CD8-positive, alpha-beta memory T cell (primary cell): ENCODE data around the gene PADI1. TPM values are rescaled to one million over a fixed set of nuclear protein-coding genes. Genes with fewer than 3 reads are reported as not detected.

Experiments used
- CTCF ChIA-PET: fragments of 350-600 bp; sonication (Branson Sonifier 250); formaldehyde crosslinking; loops from one replicate; lab custom pipeline; 2021; ENCODE audit warnings: antibody characterized with exemption; lab: Charles Lee
- POLR2A ChIA-PET: fragments of 350-600 bp; sonication (Branson Sonifier 250); formaldehyde crosslinking; loops from one replicate; lab custom pipeline; 2021; ENCODE audit warnings: antibody characterized with exemption; lab: Charles Lee
- DNase-seq, 5 donors: peaks; one replicate each; pipeline versions ENCODE4 v3.0.0 to v3.0.0-alpha.2; 2020 to 2022; ENCODE audit warnings: mixed read lengths in 1 of 5
- H3K27ac ChIP-seq: one replicate; pipeline ENCODE4 v1.7.0; 2013; ENCODE audit warnings: low read depth, mild to moderate bottlenecking, low read length, moderate library complexity
- H3K27me3 ChIP-seq: 2 replicates; pipeline ENCODE4 v1.7.0; 2013; ENCODE audit warnings: low read length, mild to moderate bottlenecking; ENCODE audit not compliant: insufficient read depth, poor library complexity, severe bottlenecking
- H3K36me3 ChIP-seq: 2 replicates; pipeline ENCODE4 v1.7.0; 2013; ENCODE audit warnings: mild to moderate bottlenecking, low read length, moderate library complexity; ENCODE audit not compliant: insufficient read depth
- H3K4me1 ChIP-seq: 2 replicates; pipeline ENCODE4 v1.7.0; 2013; ENCODE audit warnings: mild to moderate bottlenecking, low read length, moderate library complexity; ENCODE audit not compliant: insufficient read depth
- H3K4me3 ChIP-seq: 2 replicates; pipeline ENCODE4 v1.7.0; 2013; ENCODE audit warnings: mild to moderate bottlenecking, low read length
- H3K9me3 ChIP-seq: 2 replicates; pipeline ENCODE4 v1.7.0; 2013; ENCODE audit warnings: mild to moderate bottlenecking, low read length
- H3K27ac Mint-ChIP-seq, 8 donors: one replicate each; pipeline ENCODE4 v1.8.0; 2020 to 2021; ENCODE audit warnings: mixed read lengths in 8 of 8, mild to moderate bottlenecking in 6 of 8, inconsistent platforms in 3 of 8, moderate library complexity in 3 of 8
- H3K27me3 Mint-ChIP-seq, 2 donors: one replicate each; pipeline ENCODE4 v1.8.0; 2020 to 2021; ENCODE audit warnings: mixed read lengths in 2 of 2, mild to moderate bottlenecking in 1 of 2, moderate library complexity in 1 of 2
- H3K36me3 Mint-ChIP-seq, 3 donors: one replicate each; pipeline ENCODE4 v1.8.0; 2020 to 2021; ENCODE audit warnings: mixed read lengths in 3 of 3, inconsistent platforms in 1 of 3, mild to moderate bottlenecking in 1 of 3
- H3K4me1 Mint-ChIP-seq, 3 donors: one replicate each; pipeline ENCODE4 v1.8.0; 2020 to 2021; ENCODE audit warnings: mixed read lengths in 3 of 3, inconsistent platforms in 1 of 3, mild to moderate bottlenecking in 1 of 3
- H3K4me3 Mint-ChIP-seq, 7 donors: one replicate each; pipeline ENCODE4 v1.8.0; 2020 to 2021; ENCODE audit warnings: mixed read lengths in 7 of 7, mild to moderate bottlenecking in 6 of 7, moderate library complexity in 4 of 7, inconsistent platforms in 2 of 7
- H3K9me3 Mint-ChIP-seq, 5 donors: one replicate each; pipeline ENCODE4 v1.8.0; 2020 to 2022; ENCODE audit warnings: mixed read lengths in 5 of 5, mild to moderate bottlenecking in 3 of 5, moderate library complexity in 2 of 5, inconsistent platforms in 1 of 5
- polyA plus RNA-seq: library from polyadenylated mRNA; unstranded; fragments of 300-500 nt; fragmentation: Illumina TruSeq; gene quantifications from one replicate; pipeline ENCODE4 v1.2.3, GENCODE V29; 2021
- total RNA-seq, 2 experiments: library from RNA; stranded (reverse); gene quantifications; one replicate each; pipeline ENCODE4 v1.2.3, GENCODE V29; 2021

PADI1 gene
- total and polyA plus RNA-seq, 3 experiments from 2014 or later, result not detected

DNA sequence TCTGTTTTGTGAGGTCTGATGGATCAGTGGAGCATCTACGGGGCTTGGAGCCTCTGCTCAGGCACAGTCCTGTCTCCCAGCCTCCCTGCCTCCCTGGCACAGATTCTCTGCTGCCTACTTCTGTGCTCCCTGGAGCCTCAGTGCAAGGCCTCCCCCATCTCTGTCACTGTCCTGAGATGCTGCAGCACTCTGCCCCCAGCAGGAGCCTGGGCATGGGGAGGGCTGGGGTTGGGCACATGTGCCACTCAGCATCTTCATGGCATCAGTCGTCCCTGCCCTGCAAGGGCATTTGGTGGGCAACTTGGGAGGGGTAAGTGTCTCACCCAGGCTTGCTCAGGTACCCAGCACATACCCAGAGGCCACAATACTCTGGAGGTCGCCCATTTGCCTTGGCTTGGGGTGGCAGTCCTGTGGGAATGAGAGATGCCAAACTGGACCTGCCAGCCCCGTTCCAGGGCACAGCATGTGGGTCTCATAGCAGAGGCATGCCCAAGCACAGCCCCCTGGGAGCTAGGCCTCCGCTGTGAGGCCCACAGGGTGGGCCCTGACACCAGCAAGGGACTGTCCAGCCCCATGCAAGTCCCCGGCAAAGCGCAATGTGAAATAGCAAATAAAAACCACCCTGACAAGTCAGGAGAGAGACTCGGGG is 72.7 kb downstream of the PADI1 start:
- no peaks in the 10 kb centered on the region for H3K9me3 Mint-ChIP-seq
- no peak overlapping the region for H3K27ac Mint-ChIP-seq
- CTCF ChIA-PET, result no interaction called here

DNA sequence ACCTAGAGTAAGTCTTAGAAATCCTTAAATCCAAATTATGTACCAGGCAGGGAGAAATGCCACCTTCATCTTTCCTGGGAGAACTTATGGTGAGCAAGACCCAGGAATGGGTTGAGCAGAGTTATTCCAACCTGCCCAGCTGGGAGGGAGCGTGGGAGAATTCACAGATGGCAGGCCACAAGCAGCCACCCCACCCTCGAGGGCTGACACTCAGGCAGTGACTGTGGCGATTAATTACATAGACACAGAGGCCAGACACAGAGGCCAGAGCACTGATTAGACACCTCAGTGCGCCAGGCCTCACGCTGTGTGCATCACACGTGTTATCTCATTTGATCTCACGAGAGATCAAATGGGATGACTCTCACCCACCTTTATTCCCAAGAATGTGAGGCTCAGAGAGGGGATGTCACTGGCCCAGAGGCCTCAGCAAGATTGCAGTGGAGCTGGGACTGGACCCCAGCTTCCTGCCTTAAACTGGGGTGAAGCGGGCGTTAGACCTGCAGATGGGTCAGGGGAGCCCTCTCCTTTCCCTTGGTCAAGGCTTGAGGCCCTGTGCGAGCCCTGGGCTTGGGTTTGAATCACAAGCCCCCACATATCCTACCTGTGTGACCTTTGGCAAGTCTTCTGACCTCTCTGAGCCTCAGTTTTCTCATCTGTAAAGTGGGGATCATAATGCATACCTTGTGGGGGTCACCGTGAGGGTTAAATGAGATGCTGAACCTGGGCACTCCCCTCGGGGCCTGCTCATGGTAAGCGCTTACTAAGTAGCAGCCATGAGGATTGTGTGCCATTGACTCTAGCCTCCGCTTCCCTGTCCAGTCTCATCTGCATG is 74.3 kb downstream of the PADI1 start:
- H3K36me3 ChIP-seq, result no peaks in the 10 kb centered on the region
- H3K27me3 Mint-ChIP-seq, result peaks cover 21 to 36% of the 10 kb centered on the region in 2 donors
- peaks cover 5% of the 10 kb centered on the region for H3K27me3 ChIP-seq
- CTCF ChIA-PET, result no interaction called here
- H3K9me3 ChIP-seq, result no peaks in the 10 kb centered on the region
- H3K27ac ChIP-seq, result no peak overlapping the region
- no peaks in the 10 kb centered on the region for H3K9me3 Mint-ChIP-seq
- H3K4me3 Mint-ChIP-seq, result peak overlapping the region in 1 of 7 donors; percentile 11
- no peak for DNase-seq
- H3K4me1 Mint-ChIP-seq, result peaks cover 0 to 3% (median 0%) of the 10 kb centered on the region in 3 donors
- H3K4me1 ChIP-seq, result no peaks in the 10 kb centered on the region
- POLR2A ChIA-PET, result no interaction called here
- H3K27ac Mint-ChIP-seq, result no peak overlapping the region
- no peak overlapping the region for H3K4me3 ChIP-seq
- H3K36me3 Mint-ChIP-seq, result no peaks in the 10 kb centered on the region

More for the DNA sequence above, 72.7 kb downstream of the PADI1 start:
- no peak overlapping the region for H3K4me3 ChIP-seq
- no peaks in the 10 kb centered on the region for H3K9me3 ChIP-seq
- no peaks in the 10 kb centered on the region for H3K36me3 ChIP-seq
- no peaks in the 10 kb centered on the region for H3K4me1 ChIP-seq
- no peak for DNase-seq
- Mint-ChIP-seq H3K4me3 (no peak overlapping the region), H3K4me1 (peaks cover 0 to 3% (median 0%) of the 10 kb centered on the region in 3 donors), H3K36me3 (no peaks in the 10 kb centered on the region), H3K27me3 (peaks cover 21 to 35% of the 10 kb centered on the region in 2 donors)
- H3K27me3 ChIP-seq, result peaks cover 3% of the 10 kb centered on the region
- no peak overlapping the region for H3K27ac ChIP-seq
- POLR2A ChIA-PET, result no interaction called here

DNA sequence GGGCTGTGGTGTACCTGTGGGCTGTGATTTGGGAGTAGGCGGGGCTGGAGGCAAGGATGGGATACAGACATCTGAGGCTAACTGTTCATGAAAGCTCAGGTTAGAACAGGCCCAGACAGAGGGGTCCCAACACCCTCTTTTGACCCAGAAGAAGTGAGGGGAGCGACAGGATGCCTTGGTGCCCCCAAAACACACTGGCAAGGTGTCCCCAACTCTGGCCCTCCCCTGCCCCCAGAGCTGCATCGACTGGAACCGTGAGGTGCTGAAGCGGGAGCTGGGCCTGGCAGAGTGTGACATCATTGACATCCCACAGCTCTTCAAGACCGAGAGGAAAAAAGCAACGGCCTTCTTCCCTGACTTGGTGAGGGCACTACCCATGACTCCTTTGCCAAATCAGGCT is 75.5 kb downstream of the PADI1 start:
- H3K4me1 Mint-ChIP-seq, result peaks cover 0 to 3% (median 0%) of the 10 kb centered on the region in 3 donors
- H3K4me3 Mint-ChIP-seq, result no peak overlapping the region
- Histone ChIP-seq H3K27me3 (peaks cover 5% of the 10 kb centered on the region), H3K9me3 (no peaks in the 10 kb centered on the region), H3K4me1 (no peaks in the 10 kb centered on the region), H3K4me3 (no peak overlapping the region), H3K27ac (no peak overlapping the region), H3K36me3 (no peaks in the 10 kb centered on the region)
- H3K27ac Mint-ChIP-seq, result no peak overlapping the region
- POLR2A ChIA-PET, result no interaction called here
- H3K36me3 Mint-ChIP-seq, result no peaks in the 10 kb centered on the region
- no peak for DNase-seq
- CTCF ChIA-PET, result no interaction called here
- peaks cover 20 to 40% of the 10 kb centered on the region in 2 donors for H3K27me3 Mint-ChIP-seq
- no peaks in the 10 kb centered on the region for H3K9me3 Mint-ChIP-seq

DNA sequence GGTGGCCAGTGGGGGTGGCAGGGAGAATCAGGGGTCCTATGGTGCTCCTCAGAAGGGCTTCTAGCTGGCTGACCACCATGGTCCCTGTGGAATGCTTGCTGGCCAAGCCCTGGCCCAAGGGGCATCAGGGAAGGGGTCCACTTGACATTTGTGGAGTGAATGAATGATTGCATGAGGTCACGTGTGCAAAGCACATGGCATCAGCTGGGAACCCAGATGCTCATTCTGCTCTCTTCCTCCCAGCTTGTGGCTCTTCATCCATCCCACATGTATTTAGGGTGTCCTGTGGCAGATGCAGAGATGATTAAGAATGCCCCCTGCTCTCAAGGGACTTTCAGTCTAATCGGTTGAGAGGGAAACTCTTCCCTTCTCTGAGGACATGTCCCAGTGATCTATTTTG is 76.0 kb downstream of the PADI1 start:
- Histone ChIP-seq H3K27ac (no peak overlapping the region), H3K27me3 (peaks cover 5% of the 10 kb centered on the region), H3K4me1 (no peaks in the 10 kb centered on the region), H3K9me3 (no peaks in the 10 kb centered on the region), H3K36me3 (no peaks in the 10 kb centered on the region), H3K4me3 (no peak overlapping the region)
- POLR2A ChIA-PET, result no interaction called here
- CTCF ChIA-PET, result no interaction called here
- no peak overlapping the region for H3K4me3 Mint-ChIP-seq
- H3K36me3 Mint-ChIP-seq, result no peaks in the 10 kb centered on the region
- H3K4me1 Mint-ChIP-seq, result peaks cover 0 to 3% (median 0%) of the 10 kb centered on the region in 3 donors
- peaks cover 15 to 36% of the 10 kb centered on the region in 2 donors for H3K27me3 Mint-ChIP-seq
- no peak for DNase-seq
- H3K9me3 Mint-ChIP-seq, result no peaks in the 10 kb centered on the region
- H3K27ac Mint-ChIP-seq, result no peak overlapping the region

DNA sequence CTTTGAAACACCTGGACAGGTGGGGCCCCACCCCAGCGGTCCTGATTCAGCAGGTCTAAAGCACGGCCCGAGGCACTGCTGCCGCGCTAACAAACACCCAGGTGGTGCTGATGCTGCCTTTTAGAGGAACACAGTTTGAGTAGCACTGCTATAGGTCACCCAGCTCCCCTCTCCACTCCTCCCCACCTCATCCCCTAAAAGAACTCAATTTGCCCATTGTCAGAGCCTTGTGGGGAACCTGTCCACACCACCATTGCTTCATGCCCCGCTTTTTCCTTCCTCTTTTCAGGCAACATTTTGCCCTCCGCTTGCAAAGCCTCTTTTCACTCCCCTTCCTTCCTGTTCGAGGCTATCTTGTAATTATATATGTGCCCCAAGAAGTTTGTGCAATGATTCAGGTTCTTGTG is 76.8 kb downstream of the PADI1 start:
- Histone ChIP-seq H3K4me1 (no peaks in the 10 kb centered on the region), H3K4me3 (no peak overlapping the region), H3K27ac (no peak overlapping the region), H3K36me3 (no peaks in the 10 kb centered on the region), H3K27me3 (peaks cover 5% of the 10 kb centered on the region), H3K9me3 (no peaks in the 10 kb centered on the region)
- peaks cover 0 to 3% (median 0%) of the 10 kb centered on the region in 3 donors for H3K4me1 Mint-ChIP-seq
- DNase-seq, result no peak
- no peaks in the 10 kb centered on the region for H3K36me3 Mint-ChIP-seq
- ChIA-PET CTCF (no interaction called here), POLR2A (no interaction called here)
- no peak overlapping the region for H3K4me3 Mint-ChIP-seq
- H3K9me3 Mint-ChIP-seq, result no peaks in the 10 kb centered on the region
- peaks cover 14 to 36% of the 10 kb centered on the region in 2 donors for H3K27me3 Mint-ChIP-seq
- no peak overlapping the region for H3K27ac Mint-ChIP-seq

DNA sequence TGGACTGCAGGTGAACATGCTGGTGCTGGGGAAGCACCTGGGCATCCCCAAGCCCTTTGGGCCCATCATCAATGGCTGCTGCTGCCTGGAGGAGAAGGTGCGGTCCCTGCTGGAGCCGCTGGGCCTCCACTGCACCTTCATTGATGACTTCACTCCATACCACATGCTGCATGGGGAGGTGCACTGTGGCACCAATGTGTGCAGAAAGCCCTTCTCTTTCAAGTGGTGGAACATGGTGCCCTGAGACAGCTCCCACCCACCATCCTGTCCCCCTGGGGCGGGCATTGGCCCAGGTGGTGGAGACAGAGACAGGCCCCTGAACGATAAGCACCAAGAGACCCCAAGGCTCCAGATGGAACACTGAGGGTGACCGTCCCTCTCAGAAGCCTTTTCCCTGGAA is 77.9 kb downstream of the PADI1 start:
- H3K9me3 Mint-ChIP-seq, result no peaks in the 10 kb centered on the region
- H3K36me3 Mint-ChIP-seq, result no peaks in the 10 kb centered on the region
- no peak overlapping the region for H3K27ac ChIP-seq
- no peaks in the 10 kb centered on the region for H3K36me3 ChIP-seq
- peaks cover 0 to 3% (median 0%) of the 10 kb centered on the region in 3 donors for H3K4me1 Mint-ChIP-seq
- peaks cover 5% of the 10 kb centered on the region for H3K27me3 ChIP-seq
- no peak overlapping the region for H3K27ac Mint-ChIP-seq
- H3K27me3 Mint-ChIP-seq, result peaks cover 11 to 36% of the 10 kb centered on the region in 2 donors
- CTCF ChIA-PET, result no interaction called here
- no peaks in the 10 kb centered on the region for H3K4me1 ChIP-seq
- POLR2A ChIA-PET, result no interaction called here
- no peak overlapping the region for H3K4me3 Mint-ChIP-seq
- no peaks in the 10 kb centered on the region for H3K9me3 ChIP-seq
- no peak overlapping the region for H3K4me3 ChIP-seq
- no peak for DNase-seq

DNA sequence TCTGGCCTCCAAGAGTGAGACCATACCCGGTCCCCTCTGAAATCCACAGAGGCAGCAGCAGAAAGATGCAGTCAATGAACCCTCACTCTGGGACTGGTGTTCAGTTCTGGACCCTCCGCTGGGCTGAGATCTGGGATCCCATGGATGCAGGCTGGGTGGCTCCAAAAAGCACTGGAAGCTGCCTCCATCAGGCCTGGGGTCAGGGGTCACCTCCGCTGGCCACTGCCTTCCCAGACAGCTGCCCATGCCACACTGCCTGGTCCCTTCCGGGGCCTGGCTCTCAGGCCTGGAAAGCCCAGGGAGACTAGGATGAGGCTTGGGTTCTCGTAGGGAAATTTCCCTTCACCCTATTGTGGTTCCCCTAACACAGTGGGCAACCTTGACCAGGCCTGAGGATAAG is 81.7 kb downstream of the PADI1 start:
- Histone ChIP-seq H3K4me1 (no peaks in the 10 kb centered on the region), H3K9me3 (no peaks in the 10 kb centered on the region), H3K27ac (no peak overlapping the region), H3K4me3 (no peak overlapping the region), H3K27me3 (peaks cover 5% of the 10 kb centered on the region), H3K36me3 (no peaks in the 10 kb centered on the region)
- H3K4me1 Mint-ChIP-seq, result peaks cover 0 to 3% (median 0%) of the 10 kb centered on the region in 3 donors
- POLR2A ChIA-PET, result no interaction called here
- H3K27ac Mint-ChIP-seq, result no peak overlapping the region
- H3K4me3 Mint-ChIP-seq, result no peak overlapping the region
- no peaks in the 10 kb centered on the region for H3K36me3 Mint-ChIP-seq
- H3K9me3 Mint-ChIP-seq, result no peaks in the 10 kb centered on the region
- CTCF ChIA-PET, result no interaction called here
- H3K27me3 Mint-ChIP-seq, result peaks cover 7 to 39% of the 10 kb centered on the region in 2 donors
- DNase-seq, result no peak

DNA sequence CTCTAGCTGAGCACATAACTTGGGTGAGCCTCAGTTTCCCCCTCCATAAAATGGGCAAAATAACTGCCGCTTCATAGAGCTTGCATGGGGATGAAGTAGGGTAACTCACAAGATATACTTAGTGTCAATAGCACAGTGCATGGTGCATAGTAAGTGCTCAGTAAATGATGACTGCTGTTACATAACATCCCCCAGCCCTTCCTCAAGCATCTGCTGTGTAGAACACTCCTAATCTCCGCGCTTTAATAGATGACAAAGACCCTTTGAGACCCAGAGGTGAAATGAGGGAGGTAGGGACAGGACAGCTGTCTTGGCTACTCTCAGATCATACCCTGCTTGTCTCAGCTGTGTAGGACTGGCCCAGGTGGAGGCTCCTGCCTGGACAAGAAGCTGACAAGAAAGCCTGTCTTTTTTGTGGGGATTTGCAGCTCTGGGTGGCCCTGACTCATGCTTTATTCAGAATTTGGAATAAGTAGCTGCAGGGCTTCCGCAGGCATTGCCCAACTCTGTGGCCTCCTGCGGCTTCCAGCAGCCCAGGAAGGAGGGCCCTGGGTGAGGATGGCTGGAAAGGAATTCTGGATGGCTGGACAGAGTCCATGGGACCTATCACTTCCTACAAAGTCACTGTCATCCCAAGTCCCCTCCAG is 82.3 kb downstream of the PADI1 start:
- Mint-ChIP-seq H3K36me3 (no peaks in the 10 kb centered on the region), H3K4me3 (no peak overlapping the region), H3K27ac (no peak overlapping the region), H3K27me3 (peaks cover 7 to 33% of the 10 kb centered on the region in 2 donors), H3K9me3 (no peaks in the 10 kb centered on the region), H3K4me1 (no peaks in the 10 kb centered on the region)
- Histone ChIP-seq H3K27me3 (peaks cover 5% of the 10 kb centered on the region), H3K4me3 (no peak overlapping the region), H3K4me1 (no peaks in the 10 kb centered on the region), H3K36me3 (no peaks in the 10 kb centered on the region), H3K9me3 (no peaks in the 10 kb centered on the region), H3K27ac (no peak overlapping the region)
- ChIA-PET CTCF (no interaction called here), POLR2A (no interaction called here)
- no peak for DNase-seq
